CD4-positive, alpha-beta T cell treated with Interferon gamma for 1 hour (primary cell): ENCODE measurements around the gene CDSN.
A peak's percentile ranks its signal among the peaks of the same experiment; 100 is the strongest.

Experiments used
- DNase-seq: peaks from one replicate; pipeline ENCODE4 v3.0.0-alpha.2; 2020

CDSN gene

GRCh38 chr6:31144296-31144969 lies 24.2 kb upstream of the CDSN start:
- DNase-seq = no peak

GRCh38 chr6:31143148-31143547 lies 22.9 kb upstream of the CDSN start:
- no peak for DNase-seq

DNA sequence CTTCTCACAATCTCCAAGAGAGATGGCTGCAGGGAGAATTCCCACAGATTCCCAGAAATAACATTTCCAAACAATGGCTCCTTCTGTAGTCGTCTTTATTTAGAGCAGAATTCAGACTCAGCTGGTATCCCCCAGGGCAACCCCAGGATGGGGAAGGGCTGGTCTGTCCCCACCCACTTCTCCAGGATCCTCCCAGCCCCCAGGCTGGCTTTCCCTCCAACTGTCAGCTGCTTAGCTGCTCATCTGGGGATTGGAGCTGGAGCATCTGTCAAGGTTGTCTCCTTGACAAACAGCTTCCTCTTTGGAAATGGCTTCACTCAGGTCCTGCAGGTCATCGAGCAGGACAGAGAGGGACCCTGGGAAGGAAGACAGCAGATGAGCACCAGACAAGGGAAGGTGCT lies 22.1 kb upstream of the CDSN start:
- DNase-seq = no peak

- DNase-seq = no peak
These were observed 20.4 kb upstream of the CDSN start for GRCh38 chr6:31140643-31141042.

DNA sequence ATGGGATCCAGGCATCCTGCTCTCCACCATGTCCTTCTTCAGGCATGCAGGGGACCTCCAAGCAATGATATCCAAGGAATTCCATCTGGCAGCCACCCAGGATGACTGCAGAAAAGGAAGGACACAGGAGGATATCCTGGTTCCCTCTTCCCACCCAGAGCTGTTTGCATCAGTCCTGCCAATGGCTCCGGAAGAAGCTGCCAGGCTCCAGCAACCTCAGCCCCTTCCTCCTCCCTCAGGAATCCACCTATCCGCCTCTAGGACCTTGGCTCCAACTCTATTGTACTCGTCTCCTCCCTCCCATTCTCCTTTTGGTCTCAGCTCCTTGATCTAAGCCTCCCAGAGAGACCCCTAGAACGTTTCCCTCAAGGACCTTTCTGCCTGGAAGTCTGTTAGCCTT lies 19.4 kb upstream of the CDSN start:
- DNase-seq = no peak

DNA sequence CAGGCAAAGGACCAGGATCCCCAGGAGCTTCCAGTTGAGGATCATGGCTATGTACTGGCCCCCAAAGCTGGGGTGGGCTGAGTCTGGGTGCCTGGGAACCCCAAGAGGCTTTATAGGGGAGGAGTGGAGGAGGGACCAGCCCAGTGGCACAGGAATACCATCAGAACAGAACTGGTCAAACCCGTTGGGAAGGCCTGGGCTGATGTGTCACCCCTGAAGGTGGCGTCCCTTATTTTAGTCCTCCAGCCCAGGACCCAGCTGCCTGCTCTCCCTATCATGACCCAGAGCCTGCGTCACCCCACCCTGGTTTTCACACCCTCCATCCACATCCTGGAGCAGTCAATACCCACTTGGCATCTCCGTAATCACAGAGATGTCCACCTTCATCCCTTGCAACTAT lies 18.7 kb upstream of the CDSN start, which contains the start of gene PSORS1C2:
TSS of gene PSORS1C2 (minus strand) at position 85 of the 400 bp plus-strand sequence. CDS start at position 45, 40 bp downstream.
- no peak for DNase-seq

DNA sequence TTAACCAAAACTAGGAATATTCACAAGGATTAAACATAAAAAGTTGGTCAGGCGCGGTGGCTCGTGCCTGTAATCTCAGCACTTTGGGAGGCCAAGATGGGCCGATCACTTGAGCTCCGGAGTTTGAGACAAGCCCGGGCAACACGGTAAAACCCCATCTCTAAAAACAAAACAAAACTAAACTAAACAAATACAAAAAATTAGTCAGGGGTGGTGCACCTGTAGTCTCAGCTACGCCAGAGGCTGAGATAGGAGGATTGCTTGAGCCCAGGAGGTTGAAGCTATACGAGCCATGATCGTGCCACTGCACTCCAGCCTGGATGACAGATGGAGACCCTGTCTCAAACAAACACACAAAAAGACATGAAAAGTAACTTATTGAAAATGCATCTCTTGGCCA lies 15.5 kb upstream of the CDSN start:
- DNase-seq = no peak

GRCh38 chr6:31132806-31133205 lies 12.6 kb upstream of the CDSN start:
- no peak for DNase-seq

DNA sequence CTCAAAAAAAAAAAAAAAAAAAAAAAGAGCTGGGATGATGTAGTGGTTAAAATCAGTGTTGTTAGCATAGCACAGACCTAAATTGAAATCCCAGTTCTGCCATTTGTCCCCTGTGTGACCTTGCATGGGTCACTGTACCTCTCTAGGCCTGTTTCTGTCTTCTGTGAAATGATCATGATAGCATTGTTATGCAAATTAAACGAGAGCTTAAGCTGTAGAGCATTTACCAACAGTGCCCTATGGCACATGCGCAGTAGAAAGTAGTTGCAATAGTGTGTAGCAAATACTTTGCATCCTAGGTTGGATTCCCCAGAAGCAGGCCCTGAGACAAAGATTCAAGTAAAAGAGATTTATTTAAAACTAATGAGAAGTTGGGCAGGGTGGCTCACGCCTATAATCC lies 11.3 kb upstream of the CDSN start:
- DNase-seq = no peak

DNA sequence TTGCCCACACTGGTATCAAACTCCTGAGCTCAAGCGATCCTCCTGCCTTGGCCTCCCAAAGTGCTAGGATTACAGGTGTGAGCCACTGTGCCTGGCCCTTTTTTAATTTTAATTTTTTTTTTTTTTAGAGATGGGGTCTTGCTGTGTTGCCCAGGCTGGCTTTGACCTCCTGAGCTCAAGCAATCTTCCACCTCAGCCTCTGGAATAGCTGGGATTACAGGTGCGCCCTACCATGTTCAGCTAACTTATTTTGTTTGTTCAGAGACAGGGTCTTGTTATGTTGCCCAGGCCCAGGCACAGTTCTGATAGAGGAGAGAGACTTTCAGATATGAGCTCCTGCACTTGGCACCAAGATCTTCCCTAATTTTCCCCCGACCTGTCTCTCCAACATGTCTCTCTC lies 10.5 kb upstream of the CDSN start:
- no peak for DNase-seq

- DNase-seq = no peak
These were observed 8.9 kb upstream of the CDSN start for GRCh38 chr6:31129130-31129529.

DNA sequence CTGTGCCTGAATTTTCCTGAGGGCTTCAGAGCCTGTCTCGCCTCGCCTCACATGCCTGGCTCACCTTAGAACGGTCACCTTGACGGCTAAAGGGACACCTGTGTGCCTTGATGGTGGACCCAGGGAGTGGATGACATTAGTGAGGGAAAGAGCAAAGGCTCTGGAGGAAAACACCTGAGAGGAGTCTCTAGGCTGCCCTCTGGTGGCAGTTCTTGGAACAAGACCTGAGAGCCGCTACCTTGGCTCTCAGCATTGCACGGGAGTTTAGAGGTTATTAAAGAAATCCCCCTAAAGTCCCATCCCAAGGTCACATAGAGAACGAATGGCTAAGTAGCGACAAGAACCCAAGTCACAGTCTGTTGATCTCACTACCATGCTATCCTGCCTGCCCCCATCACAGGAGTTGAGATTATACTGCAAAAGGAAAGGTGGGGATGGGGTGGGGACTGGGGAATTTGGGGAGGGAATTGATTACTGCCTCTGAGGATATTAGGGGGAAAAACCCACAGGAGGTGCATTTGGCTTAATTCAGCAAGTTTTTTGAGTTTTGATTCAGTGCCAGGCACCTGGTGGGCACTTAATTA lies 7.9 kb upstream of the CDSN start:
- DNase-seq = peak; percentile 56

GRCh38 chr6:31126396-31127175 lies 6.3 kb upstream of the CDSN start:
- DNase-seq = no peak

DNA sequence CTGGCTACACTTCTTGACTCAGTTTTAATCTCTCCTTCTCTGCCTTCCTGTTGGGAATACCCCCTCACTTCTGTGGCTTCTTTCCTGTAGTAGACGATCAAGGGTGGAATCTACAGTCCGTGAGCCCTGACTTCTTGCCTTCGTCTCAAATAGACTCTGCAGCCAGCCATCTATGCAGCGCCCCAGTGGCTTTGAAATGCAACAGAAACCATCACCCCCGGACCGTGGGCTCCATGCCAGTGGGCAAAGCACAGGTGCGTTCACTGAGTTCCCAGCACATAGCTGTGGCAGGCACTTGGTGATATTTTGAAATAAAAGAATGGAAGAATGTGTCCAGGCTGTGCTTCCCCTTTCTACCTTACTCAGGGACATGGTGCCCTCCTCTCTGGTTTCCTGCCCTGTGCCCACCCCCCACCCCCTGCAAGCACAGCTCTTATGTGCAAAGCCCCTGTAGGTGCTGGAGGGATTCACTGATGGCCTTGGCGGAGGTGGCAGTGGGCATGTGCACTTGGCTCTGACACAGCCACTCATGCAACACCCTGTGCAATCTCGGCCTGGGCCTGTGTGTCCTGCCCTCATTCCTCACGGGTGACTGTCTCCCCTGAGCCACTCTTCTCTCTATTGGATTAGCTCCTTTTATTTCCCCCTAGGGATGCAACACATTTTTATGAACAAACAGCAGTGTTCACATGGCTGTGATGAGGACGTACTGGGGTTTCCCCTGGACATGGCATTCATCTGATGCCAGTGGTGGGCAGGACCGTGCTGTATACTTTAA lies 5.5 kb upstream of the CDSN start:
- DNase-seq = no peak

- DNase-seq = no peak
These were observed 4.9 kb upstream of the CDSN start for GRCh38 chr6:31125162-31125561.

DNA sequence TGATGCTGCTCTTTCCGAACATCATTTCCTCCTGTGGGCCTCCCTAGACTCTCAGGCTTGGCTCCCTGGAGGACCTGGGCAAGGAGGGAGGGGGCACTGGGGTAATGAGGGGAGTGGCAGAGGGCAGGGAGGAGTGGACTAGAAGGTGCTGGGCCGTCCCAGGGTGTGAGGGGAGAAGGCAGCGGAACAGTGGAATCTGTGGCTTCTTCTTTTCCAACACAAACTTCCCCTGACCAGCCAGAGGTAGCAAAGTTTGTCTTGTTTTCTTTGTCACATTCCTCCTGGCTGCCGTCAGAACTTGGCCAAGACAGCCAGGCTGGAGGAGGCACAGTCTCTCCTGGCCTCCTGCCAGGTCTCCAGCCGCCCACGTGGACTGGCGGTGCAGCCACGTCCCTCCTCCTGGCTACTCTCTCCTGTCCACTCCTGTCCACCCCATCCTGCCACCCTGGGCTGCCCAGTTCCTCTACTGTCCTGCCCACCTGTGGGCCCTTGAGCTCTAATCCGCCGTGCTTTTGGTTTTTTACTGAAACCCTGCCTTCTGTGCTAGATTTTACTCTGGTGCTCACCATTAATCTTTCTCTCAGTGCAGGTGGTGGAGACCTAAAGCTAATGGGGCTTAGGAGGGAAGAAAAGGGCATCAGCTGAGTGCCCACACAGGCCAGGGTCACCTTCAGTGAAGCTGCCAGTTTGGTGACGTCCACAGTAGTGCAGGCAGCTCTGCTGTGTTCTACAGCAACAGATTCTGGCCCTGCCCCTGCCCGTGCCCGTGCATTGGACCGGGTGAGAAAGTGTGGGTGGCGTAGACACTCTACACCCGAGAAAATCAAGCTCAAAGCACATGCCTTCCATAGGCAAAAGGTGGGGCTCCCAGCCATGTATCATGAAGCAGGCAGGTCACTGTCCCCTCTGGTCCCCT lies 2.8 kb upstream of the CDSN start:
- DNase-seq = no peak

- no peak for DNase-seq
These were observed 1.0 kb upstream of the CDSN start for GRCh38 chr6:31121131-31121790.

- no peak for DNase-seq
These were observed 2.1 kb downstream of the CDSN start for GRCh38 chr6:31118178-31118577.

DNA sequence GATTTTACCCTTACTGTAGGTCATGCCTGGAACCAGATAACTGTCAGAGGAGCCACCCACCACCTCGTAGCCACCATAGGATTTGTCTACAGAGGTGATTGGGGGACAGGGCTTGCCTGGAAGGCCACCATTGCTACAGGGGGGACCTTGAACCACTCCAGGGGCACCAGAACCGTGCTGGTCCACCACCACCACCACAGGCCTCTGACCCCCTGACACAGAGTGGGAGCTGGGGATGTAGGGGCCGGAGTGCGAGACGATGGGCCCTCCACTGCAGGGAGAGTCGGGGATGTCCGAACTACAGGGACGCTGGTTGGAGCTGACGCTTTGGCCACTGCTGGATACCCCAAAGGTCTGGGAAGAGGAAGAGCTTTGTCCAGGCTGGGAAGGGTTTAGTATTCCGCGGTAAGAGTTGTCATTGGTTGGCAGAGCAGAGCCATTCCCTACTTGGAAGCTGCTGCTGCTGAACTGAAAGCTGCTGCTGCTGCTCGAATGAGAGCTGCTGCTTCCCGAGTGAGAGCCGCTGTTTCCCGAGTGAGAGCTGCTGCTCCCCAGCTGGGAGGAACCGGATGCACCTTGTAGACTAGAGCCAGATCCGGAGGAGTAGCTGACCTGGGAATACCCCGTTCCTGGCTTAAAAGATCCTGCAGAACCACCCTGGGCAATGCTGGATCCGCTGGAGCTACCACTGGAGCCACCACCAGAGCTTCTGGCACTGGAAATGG lies 3.4 kb downstream of the CDSN start:
- no peak for DNase-seq

- DNase-seq = no peak
These were observed 4.2 kb downstream of the CDSN start for GRCh38 chr6:31115941-31116560.
